ENCODE data around the gene MAGEH1.

The MAGEH1 gene

GRCh38 chrX:55490974-55491373 lies 39.0 kb downstream of the MAGEH1 start:
- DNase-seq, result no peak
